HEK293T (cell line): ENCODE data around the gene PRKACG.
"Not testable (repeated sequence)": the region's sequence is repeated elsewhere in the genome, so short reads cannot be mapped to it uniquely, and the experiment has no call there.

ENCODE experiments used
- CTCF ChIA-PET: fragments of 350-600 bp; formaldehyde crosslinking; extraction: SDS; loops from one replicate; lab custom pipeline; 2021; ENCODE audit warnings: antibody characterized with exemption, inconsistent platforms; lab: Yijun Ruan, JAX
- POLR2A ChIA-PET: fragments of 350-600 bp; formaldehyde crosslinking; extraction: SDS; loops from one replicate; lab custom pipeline; 2020; ENCODE audit warnings: antibody characterized with exemption, inconsistent platforms; lab: Yijun Ruan, JAX
- DNase-seq: peaks from one replicate; pipeline ENCODE4 v3.0.0; 2012; ENCODE audit warnings: mixed read lengths; ENCODE audit errors: extremely low spot score
- ARNT ChIP-seq: fragments of 450-650 bp; IDR thresholded peaks from 2 replicates; pipeline ENCODE4 v1.6.1; 2017; ENCODE audit warnings: mild to moderate bottlenecking
- BHLHE40 ChIP-seq: fragments of 450-650 bp; IDR thresholded peaks from 2 replicates; pipeline ENCODE4 v1.6.1; 2016; ENCODE audit warnings: mild to moderate bottlenecking, moderate library complexity, borderline replicate concordance
- CTBP1 ChIP-seq: fragments of 450-650 bp; IDR thresholded peaks from 2 replicates; pipeline ENCODE4 v1.6.1; 2016; ENCODE audit warnings: borderline replicate concordance
- ELF4 ChIP-seq: fragments of 450-650 bp; IDR thresholded peaks from 2 replicates; pipeline ENCODE4 v1.6.1; 2017; ENCODE audit warnings: antibody characterized with exemption
- FOXA1 ChIP-seq: fragments of 450-650 bp; IDR thresholded peaks from 2 replicates; pipeline ENCODE4 v1.6.1; 2016; ENCODE audit warnings: mild to moderate bottlenecking
- FOXK2 ChIP-seq: fragments of 450-650 bp; IDR thresholded peaks from 2 replicates; pipeline ENCODE4 v1.6.1; 2016; ENCODE audit warnings: mild to moderate bottlenecking
- FOXM1 ChIP-seq: fragments of 450-650 bp; IDR thresholded peaks from 2 replicates; pipeline ENCODE4 v1.6.1; 2017; ENCODE audit warnings: mild to moderate bottlenecking, borderline replicate concordance
- HDGF ChIP-seq: fragments of 450-650 bp; IDR thresholded peaks from 2 replicates; pipeline ENCODE4 v1.6.1; 2017; ENCODE audit warnings: antibody characterized with exemption, borderline replicate concordance
- L3MBTL2 ChIP-seq: fragments of 450-650 bp; conservative IDR thresholded peaks from 2 replicates; pipeline ENCODE4 v1.6.1; 2016; ENCODE audit warnings: mild to moderate bottlenecking
- LEF1 ChIP-seq: fragments of 450-650 bp; IDR thresholded peaks from 2 replicates; pipeline ENCODE4 v1.6.1; 2017; ENCODE audit warnings: mild to moderate bottlenecking, borderline replicate concordance
- NFRKB ChIP-seq: fragments of 450-650 bp; IDR thresholded peaks from 2 replicates; pipeline ENCODE4 v1.6.1; 2016; ENCODE audit warnings: mild to moderate bottlenecking, moderate library complexity
- PKNOX1 ChIP-seq: fragments of 450-650 bp; IDR thresholded peaks from 2 replicates; pipeline ENCODE4 v1.6.1; 2016
- SP1 ChIP-seq: fragments of 450-650 bp; IDR thresholded peaks from 2 replicates; pipeline ENCODE4 v1.6.1; 2017
- SUZ12 ChIP-seq: fragments of 450-650 bp; IDR thresholded peaks from 2 replicates; pipeline ENCODE4 v1.6.1; 2016; ENCODE audit warnings: mild to moderate bottlenecking
- TARDBP ChIP-seq: fragments of 450-650 bp; IDR thresholded peaks from 2 replicates; pipeline ENCODE4 v1.6.1; 2016
- ZNF384 ChIP-seq: fragments of 450-650 bp; IDR thresholded peaks from 2 replicates; pipeline ENCODE4 v1.6.1; 2016

Gene PRKACG

GRCh38 chr9:68996462-68996861, 17.5 kb downstream of the PRKACG start:
- TF ChIP-seq HDGF: no peak
- TF ChIP-seq ELF4: no peak
- TF ChIP-seq TARDBP: no peak
- TF ChIP-seq FOXK2: no peak
- TF ChIP-seq SP1: no peak
- TF ChIP-seq ARNT: no peak
- no peak for TF ChIP-seq BHLHE40
- TF ChIP-seq ZNF384: no peak
- no peak for TF ChIP-seq SUZ12
- no peak for TF ChIP-seq PKNOX1
- no peak for TF ChIP-seq L3MBTL2
- TF ChIP-seq NFRKB: no peak
- no peak for TF ChIP-seq LEF1
- DNase-seq: no peak
- POLR2A ChIA-PET: no interaction called here
- CTCF ChIA-PET: no interaction called here

- no peak for TF ChIP-seq SUZ12
- no peak for TF ChIP-seq FOXM1
- no peak for TF ChIP-seq PKNOX1
- TF ChIP-seq ELF4: no peak
- no peak for TF ChIP-seq ZNF384
- TF ChIP-seq CTBP1: no peak
- no peak for TF ChIP-seq FOXA1
- TF ChIP-seq LEF1: no peak
- TF ChIP-seq TARDBP: no peak
- TF ChIP-seq HDGF: no peak
- TF ChIP-seq ARNT: no peak
- TF ChIP-seq BHLHE40: no peak
- TF ChIP-seq SP1: no peak
- TF ChIP-seq FOXK2: no peak
- no peak for TF ChIP-seq NFRKB
- POLR2A ChIA-PET: no interaction called here
- no peak for DNase-seq
- CTCF ChIA-PET: no interaction called here
These were observed 18.1 kb downstream of the PRKACG start for GRCh38 chr9:68995776-68996175.

GRCh38 chr9:68991457-68991856, 22.5 kb downstream of the PRKACG start:
- ChIA-PET CTCF (no interaction called here), POLR2A (no interaction called here)
- DNase-seq: no peak
- no peak for TF ChIP-seq ELF4
- no peak for TF ChIP-seq TARDBP
- no peak for TF ChIP-seq FOXM1
- TF ChIP-seq ZNF384: no peak
- no peak for TF ChIP-seq CTBP1
- TF ChIP-seq BHLHE40: no peak
- TF ChIP-seq SUZ12: no peak
- no peak for TF ChIP-seq PKNOX1

GRCh38 chr9:68986949-68987348, 27.0 kb downstream of the PRKACG start:
- CTCF ChIA-PET, DNase-seq, POLR2A ChIA-PET: not testable (repeated sequence)

GRCh38 chr9:68983522-68984424, 30.1 kb downstream of the PRKACG start:
- ChIA-PET POLR2A (interaction anchor here (0.5 kb wide), 1 partner anchor 71 kb away, joined by 3 read pairs; no protein-coding TSS in a partner anchor), CTCF (interaction anchor here (1.2 kb wide), 1 partner anchor 16 kb away, joined by 4 read pairs; no protein-coding TSS in a partner anchor)

More at GRCh38 chr9:68983522-68984424, 30.1 kb downstream of the PRKACG start:
- no peak for DNase-seq
- TF ChIP-seq ZNF384 (no peak), PKNOX1 (no peak), CTBP1 (no peak), SP1 (no peak), LEF1 (no peak), L3MBTL2 (no peak), HDGF (no peak), SUZ12 (no peak), BHLHE40 (no peak), ARNT (no peak), TARDBP (no peak), FOXA1 (no peak), NFRKB (no peak), ELF4 (no peak)
